K562 (cell line): ENCODE results near the gene AGPAT3. TPM values are rescaled to one million over a fixed set of nuclear protein-coding genes. Genes with fewer than 3 reads are reported as not detected.

Experiments
- ASH1L ChIP-seq: fragments of 450-650 bp; IDR thresholded peaks from 2 replicates; pipeline ENCODE4 v1.6.1; 2018; ENCODE audit warnings: borderline replicate concordance, mild to moderate bottlenecking, low read depth; ENCODE audit not compliant: partially characterized antibody
- CREBBP ChIP-seq: IDR thresholded peaks from one replicate; pipeline ENCODE4 v1.6.1; 2012; ENCODE audit warnings: low read depth, mild to moderate bottlenecking, control low read depth, inconsistent platforms, low read length
- DACH1 ChIP-seq: fragments of 450-650 bp; IDR thresholded peaks from 2 replicates; pipeline ENCODE4 v1.6.1; 2018; ENCODE audit not compliant: partially characterized antibody
- ETV5 ChIP-seq: sonication (generic); formaldehyde crosslinking; IDR thresholded peaks from 2 replicates; pipeline ENCODE4 v1.4.0; 2020; ENCODE audit warnings: low read depth, mild to moderate bottlenecking, missing genetic modification reagents
- FOSL1 ChIP-seq: fragments of 200-800 bp; sonication (Bioruptor generic); conservative IDR thresholded peaks from 2 replicates; pipeline ENCODE4 v1.6.1; 2016; ENCODE audit warnings: missing genetic modification characterization, missing compliant biosample characterization
- GABPA ChIP-seq: fragments of 200-800 bp; sonication (Bioruptor generic); conservative IDR thresholded peaks from 2 replicates; pipeline ENCODE4 v1.6.1; 2016; ENCODE audit warnings: low read depth, missing genetic modification characterization, missing compliant biosample characterization
- NFE2 ChIP-seq: IDR thresholded peaks from 2 replicates; pipeline ENCODE4 v1.6.1; 2014; ENCODE audit warnings: antibody characterized with exemption, low read depth
- NFYB ChIP-seq: IDR thresholded peaks from 2 replicates; pipeline ENCODE4 v1.6.1; 2011; ENCODE audit warnings: mild to moderate bottlenecking, moderate library complexity; ENCODE audit not compliant: insufficient read length; ENCODE audit errors: extremely low read depth
- NR0B1 ChIP-seq: fragments of 450-650 bp; IDR thresholded peaks from one replicate; pipeline ENCODE4 v1.6.1; 2018; ENCODE audit warnings: mild to moderate bottlenecking, moderate library complexity; ENCODE audit not compliant: partially characterized antibody
- SMAD2 ChIP-seq: fragments of 150-350 bp; IDR thresholded peaks from 2 replicates; pipeline ENCODE4 v1.6.1; 2014; ENCODE audit warnings: low read depth, mild to moderate bottlenecking, low read length
- SMC3 ChIP-seq: conservative IDR thresholded peaks from 2 replicates; pipeline ENCODE4 v1.6.1; 2011; ENCODE audit warnings: low read depth, low read length, improper control_type of control experiment; ENCODE audit not compliant: insufficient read depth
- STAT6 ChIP-seq: sonication (generic); formaldehyde crosslinking; IDR thresholded peaks from 2 replicates; pipeline ENCODE4 v1.8.1; 2023; ENCODE audit warnings: mild to moderate bottlenecking, missing genetic modification reagents
- TOE1 ChIP-seq, 2 experiments: fragments of 450-650 bp in 1 of 2; sonication (generic) in 1 of 2; formaldehyde crosslinking in 1 of 2; IDR thresholded peaks; 2 replicates each; pipeline versions ENCODE4 v1.7.1 to v1.8.0; 2016 to 2022; ENCODE audit warnings: borderline replicate concordance in 2 of 2, mild to moderate bottlenecking in 2 of 2, antibody characterized with exemption in 1 of 2, inconsistent platforms in 1 of 2, low read depth in 1 of 2, missing genetic modification reagents in 1 of 2, moderate library complexity in 1 of 2
- TSC22D4 ChIP-seq: fragments of 450-650 bp; IDR thresholded peaks from 2 replicates; pipeline ENCODE4 v1.6.1; 2016; ENCODE audit warnings: missing genetic modification characterization, missing biosample characterization, control low read depth
- ZBTB49 ChIP-seq: sonication (generic); formaldehyde crosslinking; IDR thresholded peaks from 2 replicates; pipeline ENCODE4 v1.8.0; 2022; ENCODE audit warnings: missing genetic modification reagents, mild to moderate bottlenecking, borderline replicate concordance
- ZNF444 ChIP-seq: fragments of 250-450 bp; sonication (Bioruptor Pico); IDR thresholded peaks from 2 replicates; pipeline ENCODE4 v1.4.0; 2020; ENCODE audit warnings: mild to moderate bottlenecking, moderate library complexity
- polyA plus RNA-seq, 8 experiments: library from polyadenylated mRNA; depleted of rRNA in 4 of 8; stranded (reverse) in 5 of 8; unstranded in 3 of 8; fragments of >200 nt; fragmentation: Nextera tagmentation in 2 of 8; fragmentation: Illumina TruSeq in 1 of 8; extraction: Ambion mirVana in 2 of 8; extraction: Trizol in 1 of 8; gene quantifications; 2 replicates each; pipeline versions ENCODE4 v1.2.1 to v1.2.3, GENCODE V29; 2011 to 2014; ENCODE audit warnings: inconsistent platforms in 1 of 8, missing spikeins in 1 of 8
- total RNA-seq, 7 experiments: library from RNA; depleted of rRNA in 6 of 7; stranded (reverse); fragments of >200 nt in 6 of 7; fragmentation: Illumina TruSeq in 2 of 7; extraction: Trizol in 2 of 7; gene quantifications; 2 replicates each; pipeline versions ENCODE4 v1.2.1 to v1.2.3, GENCODE V29; 2011 to 2021; ENCODE audit warnings: low replicate concordance in 1 of 7
- TF ChIP-seq, protein P1 (sequence below): sonication (generic); formaldehyde crosslinking; IDR thresholded peaks from 2 replicates; pipeline ENCODE4 v1.8.1; 2023; ENCODE audit warnings: mild to moderate bottlenecking, missing genetic modification reagents

The AGPAT3 gene
- total and polyA plus RNA-seq, 9 of the 15 experiments (the other 6 are each of a cell fraction or from before 2014, with no cell fraction given) = 1.5 to 88.4 (median 35.7) TPM

GRCh38 chr21:44011579-44012473, 146.8 kb downstream of the AGPAT3 start, which contains the start of gene TRAPPC10 (continued):
- no peak for TF ChIP-seq NFE2
- 0 out of 2 replicates have a peak, but pooled peaks have one; percentile 31 for TF ChIP-seq TOE1 (IDR thresholded peaks at IDR 0.05; ENCODE audit: borderline replicate concordance)
- TF ChIP-seq TOE1 (CRISPR knock-in tag; IDR thresholded peaks at IDR 0.05; ENCODE audit: borderline replicate concordance, low read depth) = no peak
- TF ChIP-seq ZBTB49 (CRISPR knock-in tag) = no peak
- TF ChIP-seq FOSL1 (tag) = peak; percentile 45
- no peak for TF ChIP-seq NR0B1
- peak; percentile 100 for TF ChIP-seq GABPA (tag)
- TF ChIP-seq ASH1L = no peak
- peak; percentile 49; the same call in 1 of the 2 replicates for TF ChIP-seq ETV5 (CRISPR knock-in tag)
- TF ChIP-seq CREBBP = no peak
- no peak for TF ChIP-seq SMAD2
- TF ChIP-seq, protein P1, sequence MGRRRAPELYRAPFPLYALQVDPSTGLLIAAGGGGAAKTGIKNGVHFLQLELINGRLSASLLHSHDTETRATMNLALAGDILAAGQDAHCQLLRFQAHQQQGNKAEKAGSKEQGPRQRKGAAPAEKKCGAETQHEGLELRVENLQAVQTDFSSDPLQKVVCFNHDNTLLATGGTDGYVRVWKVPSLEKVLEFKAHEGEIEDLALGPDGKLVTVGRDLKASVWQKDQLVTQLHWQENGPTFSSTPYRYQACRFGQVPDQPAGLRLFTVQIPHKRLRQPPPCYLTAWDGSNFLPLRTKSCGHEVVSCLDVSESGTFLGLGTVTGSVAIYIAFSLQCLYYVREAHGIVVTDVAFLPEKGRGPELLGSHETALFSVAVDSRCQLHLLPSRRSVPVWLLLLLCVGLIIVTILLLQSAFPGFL (CRISPR knock-in tag) = no peak
- TF ChIP-seq DACH1 = no peak
- no peak for TF ChIP-seq TSC22D4 (tag)
- no peak for TF ChIP-seq SMC3
- no peak for TF ChIP-seq NFYB
- no peak for TF ChIP-seq STAT6 (CRISPR knock-in tag)
- no peak for TF ChIP-seq ZNF444 (CRISPR knock-in tag)
